ENCODE measurements around the gene PAWR.
"Not testable (repeated sequence)": the region's sequence is repeated elsewhere in the genome, so short reads cannot be mapped to it uniquely, and the experiment has no call there.

Gene PAWR

GRCh38 chr12:79648881-79649280 lies 41.9 kb downstream of the PAWR start:
- no peak for TF ChIP-seq CTCF (IDR thresholded peaks at IDR 0.05; ENCODE audit: low read depth, low read length, poor library complexity, severe bottlenecking)
- TF ChIP-seq EZH2phosphoT487 (IDR thresholded peaks at IDR 0.05; ENCODE audit: borderline replicate concordance, low read length) = no peak
- no peaks in the 10 kb centered on the region for H3K27me3 ChIP-seq (ENCODE audit: control insufficient read depth, low read length)
- H3K9me3 ChIP-seq (ENCODE audit: control insufficient read depth, insufficient read depth, low read length) = no peaks in the 10 kb centered on the region
- H3K9me2 ChIP-seq (replicated peaks; ENCODE audit: control insufficient read depth, low read length) = no peaks in the 10 kb centered on the region
- 0 out of 2 replicates have a peak, but pooled peaks cover 2% of the 10 kb centered on the region for H3F3A ChIP-seq (ENCODE audit: control insufficient read depth, insufficient read depth)
- H3K4me2 ChIP-seq (ENCODE audit: low read length) = no peak overlapping the region
- peaks cover 97% of the 10 kb centered on the region for H3K79me2 ChIP-seq (ENCODE audit: control insufficient read depth, low read length)
- H3K36me3 ChIP-seq (ENCODE audit: control insufficient read depth, low read length) = peaks cover 9% of the 10 kb centered on the region; the same call in 1 of the 2 replicates
- H3K4me3 ChIP-seq (ENCODE audit: low read length) = no peak overlapping the region
- H3K4me1 ChIP-seq (ENCODE audit: control insufficient read depth, low read length) = no peaks in the 10 kb centered on the region
- peaks cover 12% of the 10 kb centered on the region for H4K20me1 ChIP-seq (ENCODE audit: control insufficient read depth, insufficient read depth, low read depth, low read length)
- no peak overlapping the region for H3K27ac ChIP-seq (ENCODE audit: low read depth, low read length)

- Histone ChIP-seq H4K20me1 (ENCODE audit: control insufficient read depth, insufficient read depth, low read depth, low read length) (peaks cover 12% of the 10 kb centered on the region), H3K36me3 (ENCODE audit: control insufficient read depth, low read length) (peaks cover 16% of the 10 kb centered on the region)
- not testable (repeated sequence) for H3K4me1 ChIP-seq (ENCODE audit: control insufficient read depth, low read length)
Observed at GRCh38 chr12:79646843-79647242, 43.9 kb downstream of the PAWR start.

GRCh38 chr12:79645235-79645630 lies 45.5 kb downstream of the PAWR start:
- Histone ChIP-seq H3F3A (ENCODE audit: control insufficient read depth, insufficient read depth) (0 out of 2 replicates have a peak, but pooled peaks cover 2% of the 10 kb centered on the region), H3K79me2 (ENCODE audit: control insufficient read depth, low read length) (peaks cover 93% of the 10 kb centered on the region), H4K20me1 (ENCODE audit: control insufficient read depth, insufficient read depth, low read depth, low read length) (peaks cover 8% of the 10 kb centered on the region; the same call in 1 of the 2 replicates)

More at GRCh38 chr12:79646843-79647242, 43.9 kb downstream of the PAWR start:
- peaks cover 96% of the 10 kb centered on the region for H3K79me2 ChIP-seq (ENCODE audit: control insufficient read depth, low read length)
- H3F3A ChIP-seq (ENCODE audit: control insufficient read depth, insufficient read depth); H3K4me3 ChIP-seq (ENCODE audit: low read length); H3K9me2 ChIP-seq (replicated peaks; ENCODE audit: control insufficient read depth, low read length); H3K9me3 ChIP-seq (ENCODE audit: control insufficient read depth, insufficient read depth, low read length); H3K27ac ChIP-seq (ENCODE audit: low read depth, low read length); H3K4me2 ChIP-seq (ENCODE audit: low read length); H3K27me3 ChIP-seq (ENCODE audit: control insufficient read depth, low read length): not testable (repeated sequence)

More at GRCh38 chr12:79645235-79645630, 45.5 kb downstream of the PAWR start:
- no peaks in the 10 kb centered on the region for H3K9me2 ChIP-seq (replicated peaks; ENCODE audit: control insufficient read depth, low read length)
- no peaks in the 10 kb centered on the region for H3K9me3 ChIP-seq (ENCODE audit: control insufficient read depth, insufficient read depth, low read length)
- H3K4me1 ChIP-seq (ENCODE audit: control insufficient read depth, low read length) = no peaks in the 10 kb centered on the region
- no peak overlapping the region for H3K27ac ChIP-seq (ENCODE audit: low read depth, low read length)
- no peaks in the 10 kb centered on the region for H3K27me3 ChIP-seq (ENCODE audit: control insufficient read depth, low read length)
- no peak overlapping the region for H3K4me3 ChIP-seq (ENCODE audit: low read length)
- peaks cover 14% of the 10 kb centered on the region for H3K36me3 ChIP-seq (ENCODE audit: control insufficient read depth, low read length)
- H3K4me2 ChIP-seq (ENCODE audit: low read length) = no peak overlapping the region
- TF ChIP-seq EZH2phosphoT487 (IDR thresholded peaks at IDR 0.05; ENCODE audit: borderline replicate concordance, low read length) (no peak), CTCF (IDR thresholded peaks at IDR 0.05; ENCODE audit: low read depth, low read length, poor library complexity, severe bottlenecking) (no peak)

Data from DOHH2 (cell line).